GM12801 (cell line): ENCODE data around the gene MAGI1.

Source experiments
- TF ChIP-seq, protein P1 (sequence below): IDR thresholded peaks from one replicate; pipeline ENCODE4 v1.5.1; 2011; ENCODE audit warnings: control low read depth; ENCODE audit not compliant: insufficient read length; ENCODE audit errors: extremely low read depth

Gene MAGI1

GRCh38 chr3:65993134-65993900, 45.4 kb downstream of the MAGI1 start:
- TF ChIP-seq, protein P1, sequence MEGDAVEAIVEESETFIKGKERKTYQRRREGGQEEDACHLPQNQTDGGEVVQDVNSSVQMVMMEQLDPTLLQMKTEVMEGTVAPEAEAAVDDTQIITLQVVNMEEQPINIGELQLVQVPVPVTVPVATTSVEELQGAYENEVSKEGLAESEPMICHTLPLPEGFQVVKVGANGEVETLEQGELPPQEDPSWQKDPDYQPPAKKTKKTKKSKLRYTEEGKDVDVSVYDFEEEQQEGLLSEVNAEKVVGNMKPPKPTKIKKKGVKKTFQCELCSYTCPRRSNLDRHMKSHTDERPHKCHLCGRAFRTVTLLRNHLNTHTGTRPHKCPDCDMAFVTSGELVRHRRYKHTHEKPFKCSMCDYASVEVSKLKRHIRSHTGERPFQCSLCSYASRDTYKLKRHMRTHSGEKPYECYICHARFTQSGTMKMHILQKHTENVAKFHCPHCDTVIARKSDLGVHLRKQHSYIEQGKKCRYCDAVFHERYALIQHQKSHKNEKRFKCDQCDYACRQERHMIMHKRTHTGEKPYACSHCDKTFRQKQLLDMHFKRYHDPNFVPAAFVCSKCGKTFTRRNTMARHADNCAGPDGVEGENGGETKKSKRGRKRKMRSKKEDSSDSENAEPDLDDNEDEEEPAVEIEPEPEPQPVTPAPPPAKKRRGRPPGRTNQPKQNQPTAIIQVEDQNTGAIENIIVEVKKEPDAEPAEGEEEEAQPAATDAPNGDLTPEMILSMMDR: no peak

DNA sequence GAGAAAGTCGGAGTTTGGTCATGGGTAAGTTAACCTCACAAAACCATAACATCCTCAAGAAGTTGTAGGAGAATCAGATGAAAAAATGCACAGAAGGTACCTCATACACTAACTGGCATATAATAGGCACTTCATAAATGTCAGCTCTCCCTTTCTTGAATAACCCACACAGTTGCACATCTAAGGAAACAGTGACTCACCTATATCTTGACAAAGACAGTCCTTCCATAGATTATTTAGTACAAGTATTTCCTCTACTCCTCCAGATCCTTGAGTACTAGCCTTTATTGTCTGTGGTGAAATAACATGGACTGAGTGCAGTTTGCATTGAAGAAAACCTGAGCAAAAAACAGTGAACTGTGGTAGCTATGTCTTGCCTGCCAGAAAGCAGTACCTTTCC, 46.6 kb downstream of the MAGI1 start:
- TF ChIP-seq, protein P1: no peak

GRCh38 chr3:65988411-65989180, 50.1 kb downstream of the MAGI1 start:
- TF ChIP-seq, protein P1: no peak

GRCh38 chr3:65986285-65986684, 52.4 kb downstream of the MAGI1 start:
- TF ChIP-seq, protein P1: no peak

- TF ChIP-seq, protein P1: no peak
Measured at GRCh38 chr3:65984975-65985374, 53.7 kb downstream of the MAGI1 start.

DNA sequence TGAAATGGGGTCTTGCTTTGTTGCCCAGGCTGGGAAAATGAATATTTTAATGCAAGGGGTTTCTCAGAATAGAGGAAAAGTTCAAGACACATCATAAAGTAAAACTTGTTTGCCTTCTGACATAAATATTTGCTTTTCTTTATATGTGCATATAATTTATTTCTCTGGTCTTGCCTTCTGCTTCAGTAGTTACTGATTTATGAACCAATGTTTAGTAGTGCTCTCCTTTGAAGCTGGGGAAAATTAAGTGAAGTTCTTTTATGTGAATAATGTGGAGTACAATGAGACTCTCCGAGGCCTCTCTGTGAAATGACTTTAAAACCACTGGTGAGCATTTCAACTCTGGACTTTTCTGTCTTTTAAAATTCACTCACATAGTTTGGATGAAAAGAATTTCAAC, 55.6 kb downstream of the MAGI1 start:
- TF ChIP-seq, protein P1: no peak

GRCh38 chr3:65979731-65980130, 59.0 kb downstream of the MAGI1 start:
- TF ChIP-seq, protein P1: no peak
